DND-41 (cell line): ENCODE data around the gene GTF3C4.

ENCODE experiments used
- ATAC-seq: fragments of 200-7000 bp; cut with Tn5 transposase; 3 replicates; pipeline ENCODE4 v1.9.1; 2021; ENCODE audit warnings: low read depth; ENCODE audit not compliant: insufficient read depth
- DNase-seq: peaks from one replicate; pipeline ENCODE4 v3.0.0-alpha.2; 2020
- H2AFZ ChIP-seq: 2 replicates; pipeline ENCODE4 v1.6.0; 2012; ENCODE audit warnings: low read depth, low read length
- H3K27ac ChIP-seq: 2 replicates; pipeline ENCODE4 v1.5.1; 2012; ENCODE audit warnings: low read length, inconsistent platforms
- H3K27me3 ChIP-seq: fragments of 200-600 bp; sonication (generic); 2 replicates; pipeline ENCODE4 v1.6.0; 2012; ENCODE audit warnings: low read length, mild to moderate bottlenecking, inconsistent platforms; ENCODE audit not compliant: insufficient read depth, poor library complexity
- H3K36me3 ChIP-seq: 2 replicates; pipeline ENCODE4 v1.5.1; 2012; ENCODE audit warnings: low read length, inconsistent platforms; ENCODE audit not compliant: insufficient read depth
- H3K4me1 ChIP-seq: 2 replicates; pipeline ENCODE4 v1.5.1; 2012; ENCODE audit warnings: mild to moderate bottlenecking, low read length; ENCODE audit not compliant: insufficient read depth
- H3K4me2 ChIP-seq: 2 replicates; pipeline ENCODE4 v1.6.0; 2012; ENCODE audit warnings: mild to moderate bottlenecking, moderate library complexity, low read length, inconsistent platforms; ENCODE audit not compliant: insufficient read depth
- H3K4me3 ChIP-seq, 2 experiments: fragments of 200-600 bp in 1 of 2; shearing (Covaris generic) in 1 of 2; 2 replicates each; pipeline ENCODE4 v1.5.1; 2012 to 2016; ENCODE audit warnings: inconsistent platforms in 2 of 2, low read length in 2 of 2, mild to moderate bottlenecking in 2 of 2, low read depth in 1 of 2, moderate library complexity in 1 of 2
- H3K79me2 ChIP-seq: 2 replicates; pipeline ENCODE4 v1.6.0; 2012; ENCODE audit warnings: low read length, inconsistent platforms; ENCODE audit not compliant: insufficient read depth
- H3K9ac ChIP-seq: 2 replicates; pipeline ENCODE4 v1.6.0; 2012; ENCODE audit warnings: low read depth, mild to moderate bottlenecking, inconsistent platforms, low read length, moderate library complexity
- H3K9me3 ChIP-seq: 2 replicates; pipeline ENCODE4 v1.5.1; 2012; ENCODE audit warnings: low read length, moderate library complexity, mild to moderate bottlenecking, inconsistent platforms; ENCODE audit not compliant: insufficient read depth, severe bottlenecking
- H4K20me1 ChIP-seq: 2 replicates; pipeline ENCODE4 v1.6.0; 2012; ENCODE audit warnings: low read length; ENCODE audit not compliant: insufficient read depth
- EZH2 ChIP-seq: IDR thresholded peaks from 3 replicates; pipeline ENCODE4 v1.6.1; 2012; ENCODE audit warnings: borderline replicate concordance, low read depth, mild to moderate bottlenecking, moderate library complexity, low read length, inconsistent platforms; ENCODE audit not compliant: severe bottlenecking
- TF ChIP-seq, protein P1 (sequence below): IDR thresholded peaks from 2 replicates; pipeline ENCODE4 v1.5.1; 2012; ENCODE audit warnings: borderline replicate concordance, low read length, moderate library complexity, mild to moderate bottlenecking; ENCODE audit not compliant: poor library complexity, severe bottlenecking; ENCODE audit errors: extremely low read depth

GTF3C4 gene

GRCh38 chr9:132690696-132691095, 20.4 kb downstream of the GTF3C4 start:
- DNase-seq (no peak), ATAC-seq (no peak)
- peaks cover 59% of the 10 kb centered on the region for H3K36me3 ChIP-seq
- no peaks in the 10 kb centered on the region for H3K9me3 ChIP-seq
- H3K27ac ChIP-seq, result no peak overlapping the region
- H3K4me3 ChIP-seq, result no peak overlapping the region
- no peaks in the 10 kb centered on the region for H3K27me3 ChIP-seq
- no peak overlapping the region for H2AFZ ChIP-seq
- H3K79me2 ChIP-seq, result no peaks in the 10 kb centered on the region; the same call in 1 of the 2 replicates
- no peak overlapping the region for H3K9ac ChIP-seq
- no peak overlapping the region for H3K4me2 ChIP-seq
- TF ChIP-seq EZH2, result no peak
- TF ChIP-seq, protein P1, sequence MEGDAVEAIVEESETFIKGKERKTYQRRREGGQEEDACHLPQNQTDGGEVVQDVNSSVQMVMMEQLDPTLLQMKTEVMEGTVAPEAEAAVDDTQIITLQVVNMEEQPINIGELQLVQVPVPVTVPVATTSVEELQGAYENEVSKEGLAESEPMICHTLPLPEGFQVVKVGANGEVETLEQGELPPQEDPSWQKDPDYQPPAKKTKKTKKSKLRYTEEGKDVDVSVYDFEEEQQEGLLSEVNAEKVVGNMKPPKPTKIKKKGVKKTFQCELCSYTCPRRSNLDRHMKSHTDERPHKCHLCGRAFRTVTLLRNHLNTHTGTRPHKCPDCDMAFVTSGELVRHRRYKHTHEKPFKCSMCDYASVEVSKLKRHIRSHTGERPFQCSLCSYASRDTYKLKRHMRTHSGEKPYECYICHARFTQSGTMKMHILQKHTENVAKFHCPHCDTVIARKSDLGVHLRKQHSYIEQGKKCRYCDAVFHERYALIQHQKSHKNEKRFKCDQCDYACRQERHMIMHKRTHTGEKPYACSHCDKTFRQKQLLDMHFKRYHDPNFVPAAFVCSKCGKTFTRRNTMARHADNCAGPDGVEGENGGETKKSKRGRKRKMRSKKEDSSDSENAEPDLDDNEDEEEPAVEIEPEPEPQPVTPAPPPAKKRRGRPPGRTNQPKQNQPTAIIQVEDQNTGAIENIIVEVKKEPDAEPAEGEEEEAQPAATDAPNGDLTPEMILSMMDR, result no peak
- H3K4me1 ChIP-seq, result no peaks in the 10 kb centered on the region
- H4K20me1 ChIP-seq, result no peaks in the 10 kb centered on the region

DNA sequence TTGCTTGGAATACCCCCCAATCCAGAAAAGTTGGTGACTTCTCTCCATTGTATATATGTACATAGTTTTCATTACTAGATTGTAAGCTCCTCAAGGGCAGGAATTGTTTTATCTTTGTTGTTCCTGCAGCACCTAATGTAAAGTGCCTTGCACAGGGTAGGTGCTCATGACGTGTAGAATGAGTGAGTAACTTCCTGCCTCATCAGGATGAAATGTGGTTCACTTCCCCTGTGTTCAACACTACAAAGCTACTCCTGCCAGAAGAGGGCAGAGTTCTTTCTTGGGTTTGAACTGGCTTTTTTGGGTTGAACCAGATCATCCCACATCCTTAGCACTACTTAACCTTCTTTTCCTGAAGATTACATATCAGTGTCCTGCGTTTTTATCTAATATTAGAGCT, 23.9 kb downstream of the GTF3C4 start:
- peaks cover 26% of the 10 kb centered on the region for H3K36me3 ChIP-seq
- ATAC-seq (peak; percentile 64; the same call in 2 of the 3 replicates), DNase-seq (peak; percentile 14)
- H3K4me3 ChIP-seq, result no peak overlapping the region
- no peak overlapping the region for H3K27ac ChIP-seq
- no peaks in the 10 kb centered on the region for H3K27me3 ChIP-seq
- no peak for TF ChIP-seq EZH2
- TF ChIP-seq, protein P1, result peak; percentile 45
- no peak overlapping the region for H2AFZ ChIP-seq
- no peaks in the 10 kb centered on the region for H3K79me2 ChIP-seq
- no peak overlapping the region for H3K4me2 ChIP-seq
- H4K20me1 ChIP-seq, result no peaks in the 10 kb centered on the region
- no peak overlapping the region for H3K9ac ChIP-seq
- H3K4me1 ChIP-seq, result no peaks in the 10 kb centered on the region
- peaks cover 10% of the 10 kb centered on the region for H3K9me3 ChIP-seq

GRCh38 chr9:132697230-132697629, 27.0 kb downstream of the GTF3C4 start:
- peaks cover 10% of the 10 kb centered on the region for H3K9me3 ChIP-seq
- H3K36me3 ChIP-seq, result peaks cover 4% of the 10 kb centered on the region; the same call in 1 of the 2 replicates
- H3K4me2 ChIP-seq, result no peak overlapping the region
- H3K79me2 ChIP-seq, result no peaks in the 10 kb centered on the region
- ATAC-seq, result no peak
- H4K20me1 ChIP-seq, result no peaks in the 10 kb centered on the region
- no peak overlapping the region for H2AFZ ChIP-seq
- TF ChIP-seq, protein P1, result no peak
- no peak for TF ChIP-seq EZH2
- no peak overlapping the region for H3K27ac ChIP-seq
- DNase-seq, result no peak
- no peaks in the 10 kb centered on the region for H3K27me3 ChIP-seq
- no peak overlapping the region for H3K9ac ChIP-seq
- H3K4me1 ChIP-seq, result no peaks in the 10 kb centered on the region
- H3K4me3 ChIP-seq, result no peak overlapping the region

DNA sequence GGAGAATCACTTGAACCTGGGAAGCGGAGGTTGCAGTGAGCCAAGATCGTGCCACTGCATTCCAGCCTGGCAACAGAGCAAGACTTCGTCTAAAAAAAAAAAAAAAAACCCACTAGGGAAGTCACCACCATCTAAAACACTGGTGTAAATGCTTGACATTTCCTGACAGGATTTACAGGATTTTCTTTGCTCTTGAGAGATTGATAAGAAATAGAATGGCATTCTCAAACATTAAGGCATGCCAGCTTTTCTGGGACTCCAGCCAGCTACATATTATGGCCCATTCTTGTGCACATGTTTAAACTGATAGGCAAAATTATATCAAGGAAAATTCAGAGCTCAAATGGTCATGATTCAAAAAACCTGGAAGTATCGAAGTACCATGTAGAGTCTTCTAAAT, 28.7 kb downstream of the GTF3C4 start:
- no peak overlapping the region for H3K4me2 ChIP-seq
- no peak for DNase-seq
- no peaks in the 10 kb centered on the region for H4K20me1 ChIP-seq
- H2AFZ ChIP-seq, result no peak overlapping the region
- TF ChIP-seq, protein P1, result no peak
- no peak for TF ChIP-seq EZH2
- H3K9me3 ChIP-seq, result peaks cover 10% of the 10 kb centered on the region
- ATAC-seq, result no peak
- H3K27me3 ChIP-seq, result no peaks in the 10 kb centered on the region
- H3K27ac ChIP-seq, result no peak overlapping the region
- no peak overlapping the region for H3K9ac ChIP-seq
- no peaks in the 10 kb centered on the region for H3K4me1 ChIP-seq
- no peaks in the 10 kb centered on the region for H3K36me3 ChIP-seq
- no peak overlapping the region for H3K4me3 ChIP-seq
- H3K79me2 ChIP-seq, result no peaks in the 10 kb centered on the region
